Parathyroid adenoma (tissue), 2 donors: ENCODE data around the gene HHATL.

ENCODE experiments used
- H2AFZ ChIP-seq: fragments of 300-600 bp; sonication (generic); one replicate; pipeline ENCODE4 v1.7.0; 2017; ENCODE audit warnings: antibody characterized with exemption, mild to moderate bottlenecking
- H3K27ac ChIP-seq: fragments of 300-600 bp; sonication (generic); one replicate; pipeline ENCODE4 v1.7.0; 2017
- H3K27me3 ChIP-seq: fragments of 300-600 bp; sonication (generic); one replicate; pipeline ENCODE4 v1.7.0; 2017; ENCODE audit warnings: low read length; ENCODE audit not compliant: control insufficient read depth, insufficient read depth
- H3K36me3 ChIP-seq: fragments of 300-600 bp; sonication (generic); one replicate; pipeline ENCODE4 v1.7.0; 2017; ENCODE audit warnings: low read length; ENCODE audit not compliant: control insufficient read depth, insufficient read depth
- H3K4me1 ChIP-seq: fragments of 300-600 bp; sonication (generic); one replicate; pipeline ENCODE4 v1.7.0; 2017; ENCODE audit warnings: control low read depth
- H3K4me2 ChIP-seq: fragments of 300-600 bp; sonication (generic); one replicate; pipeline ENCODE4 v1.7.0; 2017; ENCODE audit warnings: low read length
- H3K4me3 ChIP-seq: fragments of 300-600 bp; sonication (generic); one replicate; pipeline ENCODE4 v1.7.0; 2017; ENCODE audit warnings: low read depth, low read length
- H3K79me2 ChIP-seq: fragments of 300-600 bp; sonication (generic); one replicate; pipeline ENCODE4 v1.7.0; 2017; ENCODE audit warnings: control low read depth
- H3K9ac ChIP-seq: fragments of 300-600 bp; sonication (generic); one replicate; pipeline ENCODE4 v1.7.0; 2017; ENCODE audit warnings: mild to moderate bottlenecking
- H3K9me3 ChIP-seq: fragments of 300-600 bp; sonication (generic); one replicate; pipeline ENCODE4 v1.7.0; 2017; ENCODE audit warnings: low read length; ENCODE audit not compliant: control insufficient read depth
- TF ChIP-seq, protein P1 (sequence below): fragments of 300-600 bp; sonication (generic); IDR thresholded peaks from one replicate; pipeline ENCODE4 v1.7.0; 2017; ENCODE audit warnings: antibody characterized with exemption, mild to moderate bottlenecking
- donor health status: primary hyperparathyroidism.

The HHATL gene

GRCh38 chr3:42670670-42671069 is 31.9 kb downstream of the HHATL start:
- H3K4me3 ChIP-seq = no peak overlapping the region
- no peaks in the 10 kb centered on the region for H3K9me3 ChIP-seq
- no peak overlapping the region for H2AFZ ChIP-seq
- H3K9ac ChIP-seq = no peak overlapping the region
- H3K79me2 ChIP-seq = no peaks in the 10 kb centered on the region
- TF ChIP-seq, protein P1, sequence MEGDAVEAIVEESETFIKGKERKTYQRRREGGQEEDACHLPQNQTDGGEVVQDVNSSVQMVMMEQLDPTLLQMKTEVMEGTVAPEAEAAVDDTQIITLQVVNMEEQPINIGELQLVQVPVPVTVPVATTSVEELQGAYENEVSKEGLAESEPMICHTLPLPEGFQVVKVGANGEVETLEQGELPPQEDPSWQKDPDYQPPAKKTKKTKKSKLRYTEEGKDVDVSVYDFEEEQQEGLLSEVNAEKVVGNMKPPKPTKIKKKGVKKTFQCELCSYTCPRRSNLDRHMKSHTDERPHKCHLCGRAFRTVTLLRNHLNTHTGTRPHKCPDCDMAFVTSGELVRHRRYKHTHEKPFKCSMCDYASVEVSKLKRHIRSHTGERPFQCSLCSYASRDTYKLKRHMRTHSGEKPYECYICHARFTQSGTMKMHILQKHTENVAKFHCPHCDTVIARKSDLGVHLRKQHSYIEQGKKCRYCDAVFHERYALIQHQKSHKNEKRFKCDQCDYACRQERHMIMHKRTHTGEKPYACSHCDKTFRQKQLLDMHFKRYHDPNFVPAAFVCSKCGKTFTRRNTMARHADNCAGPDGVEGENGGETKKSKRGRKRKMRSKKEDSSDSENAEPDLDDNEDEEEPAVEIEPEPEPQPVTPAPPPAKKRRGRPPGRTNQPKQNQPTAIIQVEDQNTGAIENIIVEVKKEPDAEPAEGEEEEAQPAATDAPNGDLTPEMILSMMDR = no peak
- H3K27ac ChIP-seq = no peak overlapping the region
- no peaks in the 10 kb centered on the region for H3K36me3 ChIP-seq
- no peak overlapping the region for H3K4me2 ChIP-seq
- peaks cover 15% of the 10 kb centered on the region for H3K4me1 ChIP-seq
- H3K27me3 ChIP-seq = no peaks in the 10 kb centered on the region

GRCh38 chr3:42670051-42670576 is 32.5 kb downstream of the HHATL start:
- H3K4me3 ChIP-seq = no peak overlapping the region
- H3K9ac ChIP-seq = no peak overlapping the region
- no peak overlapping the region for H3K27ac ChIP-seq
- H3K9me3 ChIP-seq = no peaks in the 10 kb centered on the region
- no peaks in the 10 kb centered on the region for H3K27me3 ChIP-seq
- H3K79me2 ChIP-seq = no peaks in the 10 kb centered on the region
- H3K4me2 ChIP-seq = no peak overlapping the region
- TF ChIP-seq, protein P1 = no peak
- H3K36me3 ChIP-seq = no peaks in the 10 kb centered on the region
- no peak overlapping the region for H2AFZ ChIP-seq
- peaks cover 15% of the 10 kb centered on the region for H3K4me1 ChIP-seq

GRCh38 chr3:42668793-42669217 is 33.8 kb downstream of the HHATL start:
- Histone ChIP-seq H3K27me3 (no peaks in the 10 kb centered on the region), H3K4me2 (no peak overlapping the region), H3K4me1 (peaks cover 15% of the 10 kb centered on the region), H3K9ac (no peak overlapping the region), H3K36me3 (no peaks in the 10 kb centered on the region), H3K9me3 (no peaks in the 10 kb centered on the region), H2AFZ (no peak overlapping the region), H3K27ac (no peak overlapping the region), H3K79me2 (no peaks in the 10 kb centered on the region), H3K4me3 (no peak overlapping the region)
- TF ChIP-seq, protein P1 = no peak

DNA sequence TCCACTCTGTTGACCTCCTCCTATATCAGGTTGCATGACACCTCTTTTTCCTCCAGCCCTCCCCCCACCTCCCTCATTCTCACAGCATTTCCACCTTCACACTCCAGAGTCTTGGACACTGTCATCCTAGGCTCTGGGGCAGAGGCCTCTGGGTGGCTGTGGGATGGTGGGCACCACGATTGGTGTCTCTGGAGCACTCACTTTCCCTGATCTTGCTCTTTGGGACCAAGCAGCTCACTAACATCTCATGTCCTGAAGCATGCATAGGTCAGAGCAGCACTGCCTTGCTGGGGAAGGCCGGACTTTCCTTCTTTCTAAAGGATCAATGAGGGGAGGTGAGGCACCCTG is 34.2 kb downstream of the HHATL start:
- Histone ChIP-seq H3K27ac (no peak overlapping the region), H3K4me1 (peaks cover 15% of the 10 kb centered on the region), H3K9me3 (no peaks in the 10 kb centered on the region), H3K79me2 (no peaks in the 10 kb centered on the region), H3K4me3 (no peak overlapping the region), H3K27me3 (no peaks in the 10 kb centered on the region), H2AFZ (no peak overlapping the region), H3K36me3 (no peaks in the 10 kb centered on the region), H3K9ac (no peak overlapping the region), H3K4me2 (no peak overlapping the region)
- TF ChIP-seq, protein P1 = no peak
